ENCODE measurements around the gene KLHL3.

DNA sequence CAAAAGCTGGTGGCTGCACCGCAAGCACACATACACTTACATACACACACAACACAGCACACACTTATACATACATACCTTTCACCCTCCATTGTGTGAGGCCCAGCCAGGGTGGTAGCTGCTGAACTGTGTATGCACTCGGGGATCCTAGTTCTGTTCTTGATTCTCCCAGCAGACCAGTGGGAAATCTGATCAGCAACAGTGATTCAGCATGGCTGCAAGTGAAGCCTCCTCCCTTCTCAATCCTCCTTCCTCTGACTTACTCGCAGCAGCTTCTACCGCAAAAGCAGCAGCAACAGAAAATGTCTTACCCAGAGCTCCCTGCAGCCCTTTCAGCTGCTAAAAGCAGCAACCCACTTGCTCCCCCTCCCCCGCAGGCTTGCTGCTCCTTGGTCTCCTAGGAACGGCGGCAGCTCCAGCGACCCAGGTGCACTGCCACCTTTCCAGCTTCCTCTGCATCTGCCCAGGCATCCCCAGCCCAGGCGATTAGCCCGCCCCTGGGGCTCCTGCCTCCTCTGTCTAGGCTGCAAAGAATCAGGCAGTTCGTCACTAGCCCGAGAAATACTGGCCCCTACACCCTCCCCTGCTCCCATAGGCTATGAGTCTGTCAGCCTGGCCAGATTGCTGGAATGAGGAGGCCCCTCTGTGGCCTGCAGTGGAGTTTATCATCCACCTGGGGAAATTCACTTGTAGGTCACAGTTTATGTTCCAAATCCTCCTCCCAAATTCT, at the start of gene KLHL3:
- TF ChIP-seq, protein P1, sequence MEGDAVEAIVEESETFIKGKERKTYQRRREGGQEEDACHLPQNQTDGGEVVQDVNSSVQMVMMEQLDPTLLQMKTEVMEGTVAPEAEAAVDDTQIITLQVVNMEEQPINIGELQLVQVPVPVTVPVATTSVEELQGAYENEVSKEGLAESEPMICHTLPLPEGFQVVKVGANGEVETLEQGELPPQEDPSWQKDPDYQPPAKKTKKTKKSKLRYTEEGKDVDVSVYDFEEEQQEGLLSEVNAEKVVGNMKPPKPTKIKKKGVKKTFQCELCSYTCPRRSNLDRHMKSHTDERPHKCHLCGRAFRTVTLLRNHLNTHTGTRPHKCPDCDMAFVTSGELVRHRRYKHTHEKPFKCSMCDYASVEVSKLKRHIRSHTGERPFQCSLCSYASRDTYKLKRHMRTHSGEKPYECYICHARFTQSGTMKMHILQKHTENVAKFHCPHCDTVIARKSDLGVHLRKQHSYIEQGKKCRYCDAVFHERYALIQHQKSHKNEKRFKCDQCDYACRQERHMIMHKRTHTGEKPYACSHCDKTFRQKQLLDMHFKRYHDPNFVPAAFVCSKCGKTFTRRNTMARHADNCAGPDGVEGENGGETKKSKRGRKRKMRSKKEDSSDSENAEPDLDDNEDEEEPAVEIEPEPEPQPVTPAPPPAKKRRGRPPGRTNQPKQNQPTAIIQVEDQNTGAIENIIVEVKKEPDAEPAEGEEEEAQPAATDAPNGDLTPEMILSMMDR (IDR thresholded peaks at IDR 0.05) = peak in 2 of 6 experiments; percentile 10 to 17
- no peak for TF ChIP-seq POLR2A (IDR thresholded peaks at IDR 0.05)

All from esophagus squamous epithelium (tissue), 4 donors.